ENCODE results near the gene RANBP3.

DNA sequence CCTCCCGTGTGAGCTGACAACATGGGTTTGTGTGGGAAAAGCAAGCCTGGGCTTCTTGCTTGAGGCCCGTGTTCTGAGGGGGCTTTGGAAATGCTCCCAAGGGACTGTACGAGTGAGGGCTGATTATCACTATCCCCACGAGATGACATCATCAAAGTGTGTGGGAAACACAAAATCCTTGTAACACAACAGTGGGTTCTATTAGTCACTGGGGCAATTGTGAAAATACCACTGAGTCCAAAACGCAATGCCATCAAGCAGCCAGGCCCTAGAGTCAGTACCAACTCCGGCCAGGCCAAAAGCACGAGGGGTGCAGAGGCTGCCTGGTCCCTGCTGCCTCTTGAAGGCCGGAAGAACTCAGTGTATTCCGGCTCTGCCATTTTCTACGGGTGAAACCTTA is 34.3 kb downstream of the RANBP3 start:
- TF ChIP-seq, protein P1, sequence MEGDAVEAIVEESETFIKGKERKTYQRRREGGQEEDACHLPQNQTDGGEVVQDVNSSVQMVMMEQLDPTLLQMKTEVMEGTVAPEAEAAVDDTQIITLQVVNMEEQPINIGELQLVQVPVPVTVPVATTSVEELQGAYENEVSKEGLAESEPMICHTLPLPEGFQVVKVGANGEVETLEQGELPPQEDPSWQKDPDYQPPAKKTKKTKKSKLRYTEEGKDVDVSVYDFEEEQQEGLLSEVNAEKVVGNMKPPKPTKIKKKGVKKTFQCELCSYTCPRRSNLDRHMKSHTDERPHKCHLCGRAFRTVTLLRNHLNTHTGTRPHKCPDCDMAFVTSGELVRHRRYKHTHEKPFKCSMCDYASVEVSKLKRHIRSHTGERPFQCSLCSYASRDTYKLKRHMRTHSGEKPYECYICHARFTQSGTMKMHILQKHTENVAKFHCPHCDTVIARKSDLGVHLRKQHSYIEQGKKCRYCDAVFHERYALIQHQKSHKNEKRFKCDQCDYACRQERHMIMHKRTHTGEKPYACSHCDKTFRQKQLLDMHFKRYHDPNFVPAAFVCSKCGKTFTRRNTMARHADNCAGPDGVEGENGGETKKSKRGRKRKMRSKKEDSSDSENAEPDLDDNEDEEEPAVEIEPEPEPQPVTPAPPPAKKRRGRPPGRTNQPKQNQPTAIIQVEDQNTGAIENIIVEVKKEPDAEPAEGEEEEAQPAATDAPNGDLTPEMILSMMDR (IDR thresholded peaks at IDR 0.05) = no peak
- TF ChIP-seq POLR2A (IDR thresholded peaks at IDR 0.05) (no peak), POLR2AphosphoS5 (IDR thresholded peaks at IDR 0.05) (no peak)
